DMS 273 (cell line): ENCODE results near the gene EMC9.
A peak's percentile ranks its signal among the peaks of the same experiment; 100 is the strongest.

Source experiments
- DNase-seq: peaks from one replicate; lab custom pipeline; 2025; ENCODE audit not compliant: unreplicated experiment; lab: John Stamatoyannopoulos, UW

EMC9 gene

GRCh38 chr14:24132061-24132685 lies 9.2 kb downstream of the EMC9 start:
- DNase-seq = no peak

DNA sequence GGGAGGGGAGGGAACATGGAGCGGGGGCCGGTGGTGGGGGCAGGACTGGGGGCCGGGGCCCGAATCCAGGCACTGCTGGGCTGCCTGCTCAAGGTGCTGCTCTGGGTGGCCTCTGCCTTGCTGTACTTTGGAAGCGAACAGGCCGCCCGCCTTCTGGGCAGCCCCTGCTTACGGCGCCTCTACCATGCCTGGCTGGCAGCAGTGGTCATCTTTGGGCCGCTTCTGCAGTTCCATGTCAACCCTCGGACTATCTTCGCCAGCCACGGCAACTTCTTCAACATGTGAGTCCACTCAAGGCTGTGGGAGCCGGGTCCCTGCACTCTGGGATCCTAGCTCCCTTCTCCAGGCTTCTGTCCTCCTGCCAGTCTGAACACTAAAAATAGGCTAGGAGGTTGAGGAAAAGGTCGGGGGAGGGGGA lies 9.8 kb downstream of the EMC9 start:
- no peak for DNase-seq

DNA sequence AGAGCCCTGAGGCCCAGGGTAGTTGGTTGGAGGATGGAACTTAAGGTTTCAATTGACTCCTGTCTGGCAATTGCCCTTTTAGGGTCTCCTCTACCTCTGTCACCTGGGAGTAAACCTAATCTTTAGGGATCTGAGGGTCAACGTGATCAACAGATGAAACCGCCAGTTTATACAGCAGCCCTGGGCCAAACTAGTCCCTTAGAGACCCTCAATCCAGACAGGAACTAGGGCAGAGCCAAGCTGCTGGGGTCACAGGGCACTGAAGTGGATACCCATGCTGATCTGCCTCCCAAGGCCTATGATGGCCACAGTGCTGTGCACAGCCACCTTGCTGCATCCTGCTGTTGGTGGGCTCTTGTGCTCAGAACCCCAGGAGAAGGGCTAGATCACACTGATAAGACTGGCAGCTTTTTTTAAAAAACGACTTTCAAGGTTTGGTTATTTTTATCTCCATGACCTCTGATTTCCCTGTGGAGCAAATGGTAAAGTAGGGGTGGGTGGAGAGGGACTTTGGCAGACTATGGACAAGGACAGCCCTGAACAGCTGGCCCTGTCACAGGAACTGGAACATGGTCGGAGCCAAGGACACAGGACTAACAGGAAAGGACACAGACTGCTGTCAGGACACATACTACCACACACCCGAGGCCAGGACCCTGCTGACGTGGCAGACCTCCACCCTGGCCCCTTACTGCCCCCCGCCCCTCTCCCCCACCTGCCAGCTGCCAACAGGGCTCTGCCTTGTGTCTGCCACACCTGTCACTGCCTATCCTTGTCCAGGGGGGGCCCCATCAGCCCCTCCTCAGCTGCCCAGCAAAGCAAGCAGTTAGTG lies 10.5 kb downstream of the EMC9 start:
- peak; percentile 45 for DNase-seq

- DNase-seq = no peak
These were observed 11.0 kb downstream of the EMC9 start, which contains the start of gene FITM1 for GRCh38 chr14:24130380-24130716. TSS of gene FITM1 (plus strand) at chr14:24130659. CDS start at chr14:24131564, 905 bp downstream.

DNA sequence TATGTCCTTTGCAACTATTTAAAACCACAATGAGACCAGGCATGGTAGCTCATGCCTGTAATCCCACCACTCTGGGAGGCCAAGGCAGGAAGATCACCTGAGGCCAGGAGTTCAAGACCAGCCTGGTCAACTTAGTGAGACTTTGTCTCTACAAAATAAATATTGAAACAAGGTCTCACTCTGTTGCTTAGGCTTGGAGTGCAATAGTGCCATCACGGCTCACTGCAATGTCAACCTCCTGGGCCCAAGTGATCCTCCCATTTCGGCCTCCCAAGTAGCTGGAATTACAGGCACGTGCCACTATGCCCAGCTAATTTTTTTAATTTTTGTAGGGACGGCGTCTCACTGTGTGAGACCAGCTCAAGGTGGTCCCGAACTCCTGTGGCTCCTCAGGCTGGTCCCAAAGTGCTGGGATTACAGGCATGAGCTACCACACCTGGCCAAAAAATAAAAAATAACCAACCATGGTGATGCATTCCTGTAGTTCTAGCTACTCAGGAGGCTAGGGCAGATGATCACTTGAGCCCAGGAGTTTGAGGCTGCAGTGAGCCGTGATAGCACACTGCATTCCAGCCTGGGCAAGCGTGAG lies 11.9 kb downstream of the EMC9 start:
- no peak for DNase-seq

DNA sequence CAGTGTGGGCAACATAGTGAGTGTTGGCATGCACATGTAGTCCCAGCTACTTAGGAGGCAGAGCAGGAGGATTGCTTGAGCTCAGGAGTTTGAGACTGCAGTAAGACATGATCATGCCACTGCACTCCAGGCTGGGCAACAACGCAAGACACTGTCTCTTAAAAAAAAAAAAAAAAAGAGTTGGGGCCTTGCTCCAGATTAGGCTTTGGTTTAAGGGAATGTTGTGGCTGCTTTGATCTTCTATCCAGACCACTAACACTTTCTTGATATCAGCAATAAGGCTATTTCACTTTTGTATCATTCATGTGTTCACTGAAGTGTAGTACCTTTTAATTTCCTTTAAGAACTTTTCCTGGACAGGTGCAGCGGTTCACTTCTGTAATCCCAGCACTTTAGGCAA lies 13.7 kb downstream of the EMC9 start:
- DNase-seq = no peak

GRCh38 chr14:24126939-24127338 lies 14.5 kb downstream of the EMC9 start:
- DNase-seq = no peak

DNA sequence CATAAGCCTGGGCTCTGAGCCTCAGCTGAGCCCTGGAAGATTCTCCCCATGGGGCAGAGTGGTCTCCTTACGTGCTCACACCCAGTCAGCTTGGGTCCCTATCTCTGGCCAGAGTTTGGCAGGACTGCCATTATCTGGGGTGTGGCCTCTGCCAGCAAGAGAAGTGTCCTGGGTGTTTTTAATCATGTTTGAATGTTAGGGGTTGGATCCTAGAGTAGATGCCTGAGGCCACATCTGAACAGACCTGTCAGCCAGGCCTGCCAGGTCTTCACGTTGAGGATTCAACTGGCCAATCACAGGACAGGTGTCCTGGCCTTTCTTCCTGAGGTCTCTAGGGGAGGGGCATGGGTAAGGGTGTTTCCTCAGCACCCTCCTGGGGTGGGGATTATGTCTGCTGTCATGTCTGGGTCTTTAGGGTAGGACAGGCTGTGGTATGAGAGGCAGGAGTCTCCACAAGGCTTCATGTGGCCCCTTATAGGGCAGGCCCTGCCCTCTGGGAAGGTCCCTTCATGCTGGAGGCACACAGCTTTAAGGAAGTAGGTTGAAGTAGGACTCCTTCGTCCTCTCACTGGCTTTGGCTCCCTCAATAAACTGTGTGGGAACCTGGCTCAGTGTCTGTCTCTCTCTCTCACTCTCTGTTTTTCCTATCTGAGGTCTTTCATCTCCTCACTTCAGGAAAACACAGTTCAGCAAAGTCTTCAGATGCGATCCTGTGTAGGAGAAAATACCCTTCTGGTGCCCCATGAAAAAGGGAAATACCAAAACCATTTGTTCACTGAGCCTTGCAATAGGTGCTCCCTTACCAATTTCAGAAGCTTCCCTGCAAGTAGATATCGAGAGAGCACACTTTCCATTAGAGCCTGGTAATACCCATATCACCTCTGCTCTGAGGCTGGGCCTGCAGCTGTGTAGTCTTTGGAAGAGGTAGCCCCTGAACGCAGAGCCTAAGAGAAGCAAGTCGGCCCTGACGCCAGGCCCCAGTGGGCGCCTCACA lies 17.7 kb downstream of the EMC9 start:
- no peak for DNase-seq

DNA sequence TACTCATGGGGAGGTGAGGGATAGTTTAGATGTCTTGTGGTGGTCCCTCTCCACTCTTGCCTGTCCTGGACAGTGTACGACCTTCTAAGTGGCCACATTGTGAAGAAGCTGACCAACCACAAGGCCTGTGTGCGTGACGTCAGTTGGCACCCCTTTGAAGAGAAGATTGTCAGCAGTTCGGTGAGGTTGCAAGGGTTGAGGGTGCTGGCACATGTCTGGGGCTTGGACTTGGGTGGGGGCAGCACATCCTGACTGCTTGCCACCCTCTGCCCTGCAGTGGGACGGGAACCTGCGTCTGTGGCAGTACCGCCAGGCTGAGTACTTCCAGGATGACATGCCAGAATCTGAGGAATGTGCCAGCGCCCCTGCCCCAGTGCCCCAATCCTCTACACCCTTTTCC lies 18.5 kb downstream of the EMC9 start:
- no peak for DNase-seq

- DNase-seq = no peak
These were observed 19.0 kb downstream of the EMC9 start for GRCh38 chr14:24122416-24122815.

DNA sequence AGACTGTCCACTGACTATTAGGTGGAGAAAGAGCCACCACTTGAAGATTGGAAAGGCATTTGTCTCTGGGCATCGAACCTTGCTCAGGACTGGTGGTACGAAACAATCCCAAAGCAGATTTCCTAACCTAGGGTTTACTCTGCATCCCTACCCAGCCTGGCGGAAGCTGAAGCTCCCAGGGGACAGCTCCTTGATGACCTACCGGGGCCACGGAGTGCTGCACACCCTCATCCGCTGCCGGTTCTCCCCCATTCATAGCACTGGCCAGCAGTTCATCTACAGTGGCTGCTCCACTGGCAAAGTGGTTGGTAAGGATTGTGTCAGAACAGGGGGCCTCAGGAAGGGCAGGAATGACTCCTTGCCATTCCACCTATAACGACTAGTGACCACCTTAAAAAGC lies 20.2 kb downstream of the EMC9 start:
- DNase-seq = no peak

GRCh38 chr14:24119691-24120090 lies 21.7 kb downstream of the EMC9 start:
- DNase-seq = no peak

- DNase-seq = no peak
These were observed 24.2 kb downstream of the EMC9 start for GRCh38 chr14:24117179-24117578.

DNA sequence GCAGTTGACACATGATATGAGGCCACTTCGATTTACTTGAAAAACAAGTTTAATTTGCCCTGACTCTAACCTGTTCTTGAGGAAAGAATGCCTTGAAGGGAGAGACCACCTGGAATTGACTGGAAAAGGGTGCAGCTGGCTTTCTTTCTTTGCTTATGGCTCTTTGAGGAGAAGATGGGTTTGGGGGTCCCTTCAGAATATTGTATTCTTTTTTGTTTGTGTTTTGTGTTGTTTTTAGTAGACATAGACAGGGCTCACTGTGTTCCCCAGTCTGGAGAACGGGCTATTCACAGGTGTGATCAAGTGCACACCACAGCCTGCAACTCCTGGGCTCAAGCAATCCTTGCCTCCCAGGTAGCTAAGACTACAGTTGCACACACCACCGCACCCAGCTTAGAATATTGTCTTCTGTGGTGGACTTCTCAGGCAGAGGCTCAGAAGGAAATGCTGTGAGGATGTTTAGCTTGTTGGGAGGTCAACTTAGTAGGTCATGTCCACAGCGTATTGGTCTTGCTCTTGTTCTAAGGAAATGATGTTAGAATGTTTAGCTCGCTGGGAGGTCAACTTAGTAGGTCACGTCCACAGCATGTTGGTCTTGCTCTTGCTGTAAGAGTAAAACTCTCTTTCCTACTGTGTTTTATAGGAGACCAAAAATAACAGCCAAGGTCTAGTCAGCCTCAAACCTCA lies 25.1 kb downstream of the EMC9 start:
- DNase-seq = no peak

DNA sequence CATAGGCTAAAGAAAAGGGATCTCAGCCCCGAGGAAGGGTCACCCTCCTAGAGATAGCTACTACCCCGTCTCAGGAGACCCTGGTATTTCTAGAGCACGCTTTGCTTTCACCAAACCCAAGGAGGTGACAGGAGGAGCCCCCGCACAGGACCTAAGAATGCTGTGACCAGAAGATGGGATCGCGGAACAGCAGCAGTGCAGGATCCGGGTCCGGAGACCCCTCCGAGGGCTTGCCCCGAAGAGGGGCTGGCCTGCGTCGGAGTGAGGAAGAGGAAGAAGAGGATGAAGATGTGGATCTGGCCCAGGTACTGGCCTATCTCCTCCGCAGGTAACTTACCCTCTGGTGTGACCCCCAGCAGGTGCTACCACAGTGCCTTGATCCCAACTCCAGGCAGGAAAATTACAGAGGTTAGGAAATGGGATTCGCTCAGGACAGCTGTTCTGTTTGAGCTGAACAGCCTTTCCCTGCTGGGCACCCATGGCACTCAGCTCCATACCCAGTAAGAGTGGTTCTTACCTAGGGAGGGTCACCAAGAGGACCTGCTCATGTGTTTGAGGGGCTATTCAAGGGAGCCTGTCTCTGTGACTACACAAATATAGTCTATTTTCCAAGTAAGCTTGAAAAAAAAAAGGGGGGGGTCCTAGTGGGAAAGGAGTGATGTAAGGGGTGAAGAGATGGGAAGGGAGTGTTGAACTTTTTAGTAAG lies 25.8 kb downstream of the EMC9 start:
- no peak for DNase-seq

DNA sequence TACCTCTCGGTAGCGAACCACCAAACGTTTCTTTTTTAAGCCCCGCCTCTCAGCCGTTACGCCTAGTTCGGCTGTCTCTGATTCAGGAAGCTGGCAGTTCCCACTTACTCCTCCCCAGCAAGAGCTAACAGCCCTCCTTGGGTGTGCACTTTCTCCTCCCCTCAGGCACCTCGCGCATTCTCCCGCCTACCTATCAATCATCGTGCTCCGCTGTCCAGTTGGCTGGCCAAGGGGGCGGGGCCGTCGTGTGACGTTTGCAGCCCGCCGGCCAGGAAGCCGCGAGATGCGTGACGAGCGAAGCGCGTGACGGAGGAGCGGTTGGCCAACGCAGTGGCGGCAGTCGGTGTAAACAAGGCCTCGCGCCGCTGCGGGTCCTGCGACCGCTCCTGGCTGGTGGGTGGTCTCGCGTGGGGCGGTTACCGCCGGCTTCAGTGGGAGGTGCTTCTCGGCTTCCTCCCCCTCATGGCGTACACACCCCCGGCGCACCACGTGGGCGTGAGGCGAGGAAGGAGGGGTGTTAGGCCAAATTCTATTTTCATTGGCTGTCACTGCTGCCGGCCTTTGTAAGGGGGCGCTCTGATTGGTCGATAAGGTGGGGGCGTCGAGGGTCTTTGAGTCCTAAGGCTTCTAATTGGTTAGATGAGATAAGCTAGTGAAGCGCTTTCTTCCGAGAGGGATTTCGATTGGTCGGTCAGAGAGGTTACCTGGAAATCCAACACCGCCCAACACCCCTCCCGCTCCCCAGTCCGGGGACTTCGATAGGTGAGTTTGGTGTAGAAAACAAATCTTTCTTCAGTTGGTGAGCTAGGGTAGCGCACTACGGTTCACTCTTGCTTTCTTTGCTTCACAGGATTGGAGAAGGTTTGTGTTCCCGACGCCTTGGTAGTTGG lies 26.6 kb downstream of the EMC9 start, which contains the start of the genes DCAF11 and NRL:
TSS of gene DCAF11 (plus strand) at position 246 of the 890 bp plus-strand sequence. CDS start 818 bp downstream, outside the sequence.
TSS of gene NRL (minus strand) at position 418 of the 890 bp plus-strand sequence. CDS start 32,101 bp downstream, outside the sequence.
- peak; percentile 100 for DNase-seq

DNA sequence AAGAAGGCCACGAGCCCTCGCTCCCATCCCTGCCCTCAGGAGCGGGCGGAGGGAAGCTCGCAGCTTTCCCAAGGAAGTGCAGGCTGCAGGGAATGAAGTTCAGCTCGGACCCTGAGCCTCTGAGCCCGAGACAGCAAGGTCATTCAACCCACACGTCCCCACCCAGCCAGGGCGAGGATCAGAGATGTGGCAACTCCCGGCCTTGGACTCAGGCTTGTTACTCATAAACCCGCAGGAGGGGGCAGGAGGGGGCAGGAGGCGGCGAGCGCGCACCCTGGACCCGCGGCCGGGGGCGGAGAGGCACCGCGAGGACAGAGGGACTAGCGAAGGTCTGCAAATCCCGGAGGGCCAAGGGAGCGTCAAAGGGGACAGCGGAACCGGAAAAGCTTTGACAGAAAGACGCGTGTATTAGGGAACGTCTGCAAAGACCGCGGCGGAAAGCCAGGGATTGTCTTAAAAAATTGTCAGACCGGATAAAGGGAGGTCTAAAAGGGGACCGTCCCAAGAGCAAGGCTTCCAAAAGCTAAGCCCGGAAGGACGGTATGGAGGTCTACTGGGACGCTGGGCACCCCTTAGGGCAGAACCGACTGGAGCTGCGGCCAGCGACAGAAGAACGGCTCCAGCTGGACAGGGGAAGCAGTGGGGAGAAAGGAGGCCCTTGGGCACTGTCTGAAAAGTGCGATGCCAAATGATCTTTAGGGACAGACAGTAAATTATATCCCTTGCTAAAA lies 27.4 kb downstream of the EMC9 start:
- DNase-seq = peak; percentile 94

GRCh38 chr14:24113379-24113800 lies 28.0 kb downstream of the EMC9 start:
- DNase-seq = no peak
